GM12872 (cell line): ENCODE data around the gene MAPK10.

ENCODE experiments used
- TF ChIP-seq, protein P1 (sequence below): IDR thresholded peaks from 3 replicates; pipeline ENCODE4 v1.5.1; 2011; ENCODE audit warnings: low read depth, mild to moderate bottlenecking, low read length, moderate library complexity; ENCODE audit not compliant: insufficient read depth

Gene MAPK10

DNA sequence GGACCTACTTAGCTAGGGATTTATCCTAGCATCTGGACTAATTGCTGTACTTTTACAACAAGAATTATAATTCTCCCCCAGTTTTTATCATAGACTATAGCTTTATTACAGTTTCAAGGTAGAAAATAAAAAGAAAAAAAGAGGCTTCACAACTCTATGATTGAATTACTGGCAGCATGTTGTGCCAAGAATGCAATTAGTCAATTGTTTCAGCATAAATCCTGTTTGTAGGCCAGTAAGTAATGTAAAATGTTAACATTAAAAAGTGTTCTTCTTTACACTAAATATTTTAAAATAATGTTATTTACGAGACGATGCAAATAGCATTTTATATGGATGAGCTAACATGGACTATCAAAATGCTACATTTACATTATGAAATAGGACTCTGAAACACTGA lies 228.4 kb downstream of the MAPK10 start:
- TF ChIP-seq, protein P1, sequence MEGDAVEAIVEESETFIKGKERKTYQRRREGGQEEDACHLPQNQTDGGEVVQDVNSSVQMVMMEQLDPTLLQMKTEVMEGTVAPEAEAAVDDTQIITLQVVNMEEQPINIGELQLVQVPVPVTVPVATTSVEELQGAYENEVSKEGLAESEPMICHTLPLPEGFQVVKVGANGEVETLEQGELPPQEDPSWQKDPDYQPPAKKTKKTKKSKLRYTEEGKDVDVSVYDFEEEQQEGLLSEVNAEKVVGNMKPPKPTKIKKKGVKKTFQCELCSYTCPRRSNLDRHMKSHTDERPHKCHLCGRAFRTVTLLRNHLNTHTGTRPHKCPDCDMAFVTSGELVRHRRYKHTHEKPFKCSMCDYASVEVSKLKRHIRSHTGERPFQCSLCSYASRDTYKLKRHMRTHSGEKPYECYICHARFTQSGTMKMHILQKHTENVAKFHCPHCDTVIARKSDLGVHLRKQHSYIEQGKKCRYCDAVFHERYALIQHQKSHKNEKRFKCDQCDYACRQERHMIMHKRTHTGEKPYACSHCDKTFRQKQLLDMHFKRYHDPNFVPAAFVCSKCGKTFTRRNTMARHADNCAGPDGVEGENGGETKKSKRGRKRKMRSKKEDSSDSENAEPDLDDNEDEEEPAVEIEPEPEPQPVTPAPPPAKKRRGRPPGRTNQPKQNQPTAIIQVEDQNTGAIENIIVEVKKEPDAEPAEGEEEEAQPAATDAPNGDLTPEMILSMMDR, result no peak

DNA sequence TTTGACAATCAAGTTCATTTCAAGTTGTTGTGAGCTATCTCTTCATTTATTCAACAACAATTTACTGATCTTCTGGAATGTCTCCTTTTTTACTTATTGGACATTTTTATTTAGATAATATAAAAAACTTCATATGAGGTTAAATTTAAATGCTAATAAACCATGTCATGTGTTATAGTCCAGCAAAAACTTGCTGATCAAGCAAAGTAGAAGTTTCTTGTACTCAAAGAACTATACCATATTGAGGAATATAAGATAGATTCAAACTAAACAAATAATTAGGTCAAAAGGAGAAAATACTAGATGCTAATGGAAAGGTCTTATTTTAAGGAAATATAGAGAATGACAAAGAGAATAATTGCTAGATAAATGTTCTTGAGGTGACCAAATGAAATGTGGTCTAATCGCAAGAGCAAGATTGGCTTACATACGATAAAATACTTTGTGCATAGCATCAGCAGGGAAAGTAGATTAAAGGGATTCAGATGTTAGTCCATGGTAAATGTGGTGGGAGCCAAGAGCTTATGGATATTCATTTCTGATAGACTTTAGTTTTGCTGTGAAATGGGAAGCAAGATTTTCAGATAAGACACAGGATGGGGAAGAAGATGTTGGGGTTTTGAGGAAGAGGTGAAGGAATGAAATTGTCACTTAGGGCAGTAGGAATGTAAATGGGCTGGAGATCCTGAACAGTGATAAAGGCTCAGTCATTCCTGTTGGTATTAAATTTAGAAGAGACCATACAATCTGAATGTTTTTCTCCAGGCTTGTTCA lies 229.5 kb downstream of the MAPK10 start:
- TF ChIP-seq, protein P1, result no peak

DNA sequence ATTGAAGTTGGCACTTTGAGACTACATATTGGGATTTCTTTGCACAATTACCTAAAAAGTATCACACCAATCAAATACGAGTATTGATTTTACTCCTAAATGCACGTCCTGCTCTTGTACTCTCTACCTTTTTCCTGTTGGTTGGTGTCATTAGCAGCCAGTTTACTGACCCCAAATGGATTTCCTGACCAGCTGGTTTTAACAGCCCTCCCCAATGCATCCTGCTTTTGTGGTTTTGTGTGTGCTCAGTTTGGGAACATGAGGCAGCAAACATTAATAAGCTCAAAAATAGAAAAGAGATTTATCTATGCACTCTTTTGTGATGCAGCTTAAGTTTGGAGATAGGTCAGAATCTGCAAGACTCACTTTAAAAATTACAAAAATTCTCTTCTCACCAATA lies 230.3 kb downstream of the MAPK10 start:
- TF ChIP-seq, protein P1, result no peak

DNA sequence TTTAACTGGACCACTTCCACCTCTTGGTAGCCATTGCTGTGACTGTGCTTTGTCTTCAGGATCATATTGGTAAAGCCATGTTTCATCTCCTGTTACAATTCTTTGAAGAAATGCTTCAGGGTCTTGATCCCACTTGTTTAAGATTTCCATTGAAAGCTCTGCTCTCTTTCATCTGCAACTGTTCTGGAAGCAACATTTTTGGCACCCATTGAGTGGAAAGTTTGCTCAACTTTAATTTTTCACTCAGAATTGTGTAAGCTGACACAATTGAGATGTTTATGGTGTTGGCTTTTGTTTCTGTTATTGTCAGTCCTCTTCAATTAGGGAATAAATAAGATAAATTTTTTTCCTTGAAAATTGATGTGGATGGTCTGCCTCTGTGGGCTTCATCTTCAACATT lies 237.4 kb downstream of the MAPK10 start:
- TF ChIP-seq, protein P1, result no peak

DNA sequence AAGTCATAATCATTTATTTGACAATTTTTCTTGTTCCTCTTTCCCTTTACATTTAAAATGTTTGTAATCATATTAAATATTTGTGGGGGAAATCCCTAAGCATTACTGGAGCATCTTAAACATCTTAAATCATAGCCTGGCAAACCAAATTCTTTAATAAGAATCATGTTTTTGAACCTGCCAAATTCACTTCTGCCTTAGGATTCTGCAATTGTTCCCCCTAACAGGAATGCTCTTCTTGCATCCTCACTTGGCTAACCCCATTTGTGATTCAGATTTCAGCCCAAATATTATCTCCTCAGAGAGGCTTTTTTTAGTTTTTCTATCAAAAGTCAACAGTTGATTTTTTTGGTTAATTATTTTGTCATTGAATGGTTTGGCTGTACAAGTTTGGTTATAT lies 241.1 kb downstream of the MAPK10 start:
- TF ChIP-seq, protein P1, result no peak

DNA sequence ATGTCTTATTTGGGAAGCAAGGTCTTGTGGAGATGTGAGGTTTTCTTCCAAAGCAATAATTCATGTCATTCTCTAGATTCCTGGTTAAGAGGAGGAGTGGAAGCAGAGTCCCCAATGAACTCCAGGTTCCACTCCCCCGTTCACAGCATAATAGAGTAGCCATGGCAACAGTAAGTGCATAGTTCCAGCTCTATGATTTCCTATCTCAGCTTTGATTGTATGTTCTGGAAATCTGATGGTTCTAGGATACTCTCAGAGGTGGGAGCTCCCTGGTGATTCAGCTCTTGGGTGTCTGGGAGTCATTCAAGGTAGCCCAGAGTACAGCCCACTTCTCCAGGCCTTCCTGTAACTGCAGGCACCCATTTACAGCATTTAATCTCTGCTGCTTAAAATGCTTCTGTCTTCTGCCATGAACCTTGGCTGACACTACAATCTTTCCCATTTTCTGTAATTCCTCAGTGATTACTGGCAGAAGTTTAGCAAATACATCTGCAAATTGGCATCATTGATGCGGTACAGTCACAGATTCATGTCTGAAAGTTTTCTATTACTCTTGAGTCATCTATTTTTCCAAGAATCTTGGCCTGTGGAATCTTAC lies 242.0 kb downstream of the MAPK10 start:
- TF ChIP-seq, protein P1, result no peak

DNA sequence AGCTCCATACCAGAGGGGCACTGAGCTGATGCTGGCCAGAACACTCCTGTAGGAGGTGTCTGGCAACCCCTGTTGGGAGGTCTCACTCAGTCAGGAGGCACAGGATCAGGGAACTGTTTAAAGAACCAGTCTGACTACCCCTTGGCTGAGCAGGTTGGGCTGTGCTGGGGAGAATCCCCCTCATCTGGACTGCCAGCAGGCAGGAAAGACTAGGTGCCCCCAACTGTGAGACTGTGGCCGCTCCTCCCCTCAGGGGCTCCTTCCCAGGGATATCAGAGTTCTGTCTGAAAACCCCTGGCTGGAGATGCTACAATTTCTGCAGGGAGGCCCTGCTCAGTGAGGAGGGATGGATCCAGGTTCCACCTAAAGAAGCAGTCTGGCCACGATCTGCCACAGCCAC lies 245.3 kb downstream of the MAPK10 start:
- TF ChIP-seq, protein P1, result no peak
